ENCODE results near the gene C2orf49. TPM values are rescaled to one million over a fixed set of nuclear protein-coding genes. Genes with fewer than 3 reads are reported as not detected.

C2orf49 gene
- total and polyA plus RNA-seq, 2 of the 8 experiments (the other 6 are each of a cell fraction or from before 2014, with no cell fraction given), result 5.6 to 19.9 TPM

DNA sequence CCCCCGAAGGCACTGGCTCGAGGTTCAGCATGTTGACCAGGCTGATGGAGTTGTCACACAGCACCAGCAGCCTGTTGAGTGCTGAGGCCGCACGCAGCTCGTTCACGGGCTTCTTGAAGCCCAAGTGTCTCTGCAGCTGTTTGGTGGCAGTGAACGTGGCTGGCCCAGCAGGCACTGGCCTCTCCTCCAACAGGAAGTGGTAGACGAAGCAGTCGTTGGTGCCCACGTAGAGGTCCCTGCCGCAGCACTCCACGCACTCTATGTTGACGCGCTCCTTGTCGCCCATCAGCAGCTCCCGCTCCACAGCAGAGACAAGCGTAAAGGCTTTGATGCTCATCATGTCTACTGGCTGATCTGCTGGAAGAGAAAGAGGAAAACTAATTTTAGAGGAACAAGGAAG lies 29.4 kb upstream of the C2orf49 start (continued):
- TF ChIP-seq CTBP2 (IDR thresholded peaks at IDR 0.05; ENCODE audit: borderline replicate concordance, insufficient read depth, insufficient read length, low read length), result no peak

Measured in H1 (cell line).